ENCODE data around the gene CDH3.

CDH3 gene

DNA sequence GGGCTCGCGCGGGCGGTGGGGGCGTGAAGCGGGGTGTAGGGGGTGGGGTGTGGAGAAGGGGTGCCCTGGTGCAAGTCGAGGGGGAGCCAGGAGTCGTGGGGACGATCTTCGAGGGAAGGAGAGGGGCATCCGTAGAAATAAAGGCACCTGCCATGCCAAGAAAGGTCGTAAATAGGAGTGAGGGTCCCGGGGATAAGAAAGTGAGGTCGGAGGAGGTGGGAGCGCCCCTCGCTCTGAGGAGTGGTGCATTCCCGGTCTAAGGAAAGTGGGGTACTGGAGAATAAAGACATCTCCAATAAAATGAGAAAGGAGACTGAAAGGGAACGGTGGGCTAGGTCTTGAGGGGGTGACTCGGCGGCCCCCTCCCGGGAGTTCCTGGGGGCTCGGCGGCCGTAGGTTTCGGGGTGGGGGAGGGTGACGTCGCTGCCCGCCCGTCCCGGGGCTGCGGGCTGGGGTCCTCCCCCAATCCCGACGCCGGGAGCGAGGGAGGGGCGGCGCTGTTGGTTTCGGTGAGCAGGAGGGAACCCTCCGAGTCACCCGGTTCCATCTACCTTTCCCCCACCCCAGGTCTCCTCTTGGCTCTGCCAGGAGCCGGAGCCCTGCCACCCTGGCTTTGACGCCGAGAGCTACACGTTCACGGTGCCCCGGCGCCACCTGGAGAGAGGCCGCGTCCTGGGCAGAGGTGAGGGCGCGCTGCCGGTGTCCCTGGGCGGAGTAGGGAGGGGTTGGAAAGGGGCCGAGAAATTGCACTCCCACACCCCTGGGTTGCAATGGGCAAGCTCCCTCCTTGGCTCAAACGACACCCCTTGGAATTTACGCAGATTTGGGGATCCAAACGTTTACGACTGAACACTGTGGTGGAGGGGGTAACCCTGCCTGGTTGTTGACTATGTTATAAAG lies 92.9 kb downstream of the CDH3 start:
- no peak for DNase-seq (ENCODE audit: low read depth in 2 of 2)

DNA sequence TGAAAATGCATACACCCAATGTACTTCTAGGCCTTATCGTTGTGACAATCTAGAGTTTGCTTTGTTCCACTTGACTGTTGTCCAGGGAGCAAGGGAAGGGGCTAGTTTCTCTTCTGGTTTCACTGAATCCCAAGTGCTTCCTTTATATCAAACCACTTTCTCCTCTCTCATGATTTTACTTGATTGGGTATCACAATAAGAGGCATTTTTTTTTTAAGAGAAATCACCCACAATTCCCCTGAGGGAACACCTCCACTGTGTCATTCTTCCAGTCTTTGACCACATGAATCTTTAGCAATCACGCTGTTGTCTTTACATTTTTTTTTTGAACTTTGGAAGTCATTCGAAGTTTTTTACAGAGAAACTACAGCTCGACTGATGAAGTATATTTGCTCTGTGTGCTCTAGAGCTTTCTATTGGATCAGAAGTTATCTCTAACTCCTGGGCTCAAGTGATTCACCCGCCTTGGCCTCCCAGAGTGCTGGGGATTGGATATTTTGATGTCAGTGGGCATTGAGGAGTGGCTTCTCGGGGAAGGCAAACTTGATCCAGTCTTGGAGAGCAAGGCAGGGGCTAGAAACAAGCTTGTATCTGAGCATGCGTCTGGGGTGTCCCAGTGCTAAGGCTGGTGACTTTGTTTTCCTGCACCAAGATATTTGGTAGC lies 95.0 kb downstream of the CDH3 start:
- no peak for DNase-seq (ENCODE audit: low read depth in 2 of 2)

DNA sequence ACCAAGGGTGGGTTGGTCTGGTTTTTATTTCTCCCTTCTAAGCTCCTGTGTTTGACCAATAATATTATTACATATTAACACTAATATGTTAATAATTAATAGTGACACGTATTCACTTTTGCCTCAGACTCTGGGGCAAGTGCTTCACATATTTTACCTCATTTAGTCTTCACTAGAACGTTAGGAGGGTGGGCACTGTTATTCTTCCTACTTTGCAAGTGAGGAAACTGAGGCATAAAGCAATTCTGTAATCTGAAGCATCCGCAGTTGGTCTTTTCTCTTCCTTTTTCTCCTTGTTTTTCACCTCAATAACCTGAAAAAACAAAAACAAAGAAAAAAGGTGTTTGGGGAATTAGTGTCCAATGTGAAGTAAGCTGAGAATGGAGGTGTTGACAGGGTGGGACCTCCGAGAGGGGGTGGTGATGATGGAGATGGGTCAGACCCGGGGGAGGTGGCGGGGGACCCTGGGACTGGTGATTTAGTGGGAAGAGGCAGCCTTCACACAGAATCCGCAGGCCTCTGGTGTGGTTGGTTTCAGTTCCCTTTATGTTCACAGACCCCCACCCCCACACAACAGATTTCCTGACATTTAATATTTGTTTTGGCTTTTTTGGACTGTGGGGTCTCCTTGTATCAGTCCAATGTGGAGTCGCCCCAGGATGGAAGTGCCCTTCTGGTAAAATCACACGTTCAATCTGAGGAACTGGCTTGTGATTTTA lies 95.7 kb downstream of the CDH3 start:
- no peak for DNase-seq (ENCODE audit: low read depth in 2 of 2)

DNA sequence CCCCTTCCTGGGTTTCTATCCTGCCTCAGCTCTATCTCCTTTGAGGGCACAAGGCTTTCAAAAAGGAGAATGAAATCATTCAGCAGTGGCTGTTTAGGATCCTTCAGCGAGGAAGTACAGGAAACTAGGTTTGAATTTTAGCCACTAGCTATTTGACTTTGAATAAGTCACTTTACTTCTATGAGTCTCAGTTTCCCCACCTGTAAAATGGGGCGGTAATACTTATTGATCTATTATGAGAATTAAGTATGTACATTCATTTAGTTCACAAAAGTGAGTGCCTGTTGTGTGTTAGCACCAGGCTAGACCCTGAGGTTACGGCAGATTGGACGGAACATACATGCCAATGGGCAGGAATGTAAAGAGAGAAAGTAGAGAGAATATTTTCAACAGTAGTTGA lies 98.6 kb downstream of the CDH3 start:
- no peak for DNase-seq (ENCODE audit: low read depth in 2 of 2)

DNA sequence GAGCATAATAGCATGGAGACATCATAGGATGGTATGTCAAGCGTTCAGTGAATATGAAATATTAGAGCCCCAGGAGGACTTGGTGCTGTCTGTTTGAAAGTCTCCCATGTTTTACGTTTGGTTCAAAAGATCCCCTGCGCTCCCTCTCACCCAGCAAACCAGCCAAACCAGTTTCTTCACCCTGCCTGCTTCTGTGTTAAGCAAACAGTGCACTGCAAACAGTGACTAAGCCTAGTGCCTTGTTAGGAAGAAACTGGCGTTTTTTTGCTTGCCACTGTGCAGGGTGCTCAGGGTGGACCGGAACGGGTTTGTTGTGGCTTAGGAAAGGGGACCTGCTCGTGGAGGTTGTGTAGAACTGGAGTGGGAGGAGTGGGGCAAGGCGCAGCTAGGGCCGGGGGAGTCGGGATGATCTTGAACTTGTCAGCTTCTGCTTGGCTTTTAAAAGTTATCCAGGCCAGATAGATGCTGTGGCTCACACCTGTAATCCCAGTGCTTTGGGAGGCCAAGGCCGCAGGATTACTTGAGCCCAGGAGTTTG lies 99.7 kb downstream of the CDH3 start:
- no peak for DNase-seq (ENCODE audit: low read depth in 2 of 2)

DNA sequence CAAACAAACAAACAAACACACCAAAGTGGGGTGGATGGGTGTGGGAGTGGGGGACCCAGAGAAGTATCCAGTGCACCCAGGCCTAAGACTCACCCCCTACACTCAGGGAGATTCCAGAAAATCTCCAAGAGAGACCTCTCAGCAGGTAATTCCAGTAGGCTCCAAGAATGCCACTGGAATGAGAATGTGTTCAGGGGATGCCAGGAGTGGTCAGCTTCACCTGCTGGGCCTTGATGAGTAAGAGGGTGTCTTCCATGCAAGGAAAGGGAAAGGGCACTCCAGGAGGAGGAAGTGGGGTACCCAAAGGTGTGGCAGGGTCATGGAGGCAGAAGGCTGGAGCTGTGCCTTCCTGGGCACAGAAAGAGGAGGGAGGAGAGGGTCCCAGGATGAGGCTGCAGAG lies 101.8 kb downstream of the CDH3 start:
- no peak for DNase-seq (ENCODE audit: low read depth in 2 of 2)

DNA sequence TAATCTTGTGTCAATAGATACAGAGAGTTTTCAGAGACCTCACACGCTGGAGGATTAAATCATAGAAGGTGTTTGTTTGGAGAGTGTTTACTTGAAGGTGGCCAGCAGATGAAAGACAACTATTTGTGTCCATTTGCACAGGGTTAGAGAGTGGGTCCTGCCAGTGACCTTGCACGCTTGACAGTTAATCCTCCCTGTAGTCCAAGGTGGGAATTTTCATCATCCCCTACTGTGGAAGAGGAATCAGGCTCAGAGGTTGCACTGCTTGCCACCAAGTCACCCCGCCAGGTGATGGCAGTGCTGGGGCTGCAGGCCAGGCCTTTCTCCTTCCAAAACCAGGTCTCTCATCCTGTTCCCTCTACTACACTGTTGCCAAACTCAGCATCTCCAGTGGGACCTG lies 104.3 kb downstream of the CDH3 start:
- no peak for DNase-seq (ENCODE audit: low read depth in 2 of 2)

All from stimulated activated CD8-positive, alpha-beta memory T cell treated with anti-CD3 and anti-CD28 coated beads, Interleukin-2, amount 100 ng/mL, for 1 hour (primary cell).